SH-SY5Y (cell line): ENCODE measurements around the gene ZNF800.

Source experiments
- GATA2 ChIP-seq: IDR thresholded peaks from 2 replicates; pipeline ENCODE4 v1.6.1; 2011; ENCODE audit warnings: mild to moderate bottlenecking, low read depth, low read length
- GATA3 ChIP-seq: IDR thresholded peaks from 2 replicates; pipeline ENCODE4 v1.6.1; 2011; ENCODE audit warnings: low read depth, mild to moderate bottlenecking, low read length, moderate library complexity

GRCh38 chr7:127437837-127438236, 45.3 kb upstream of the ZNF800 start:
- no peak for TF ChIP-seq GATA2
- no peak for TF ChIP-seq GATA3
